HG02981 (cell line): ENCODE measurements around the gene PIEZO1.
"Not testable (repeated sequence)": the region's sequence is repeated elsewhere in the genome, so short reads cannot be mapped to it uniquely, and the experiment has no call there.

ENCODE experiments used
- ATAC-seq: cut with Tn5 transposase; IDR thresholded peaks from one replicate; pipeline ENCODE4 v1.9.1; 2021; ENCODE audit warnings: mild to moderate bottlenecking, moderate library complexity; ENCODE audit not compliant: unreplicated experiment

PIEZO1 gene

GRCh38 chr16:88785106-88785924 lies at the start of gene PIEZO1:
Gene PIEZO1 (minus strand): TSS chr16:88785220. CDS start chr16:88784964, 256 bp downstream.
- ATAC-seq: no peak

DNA sequence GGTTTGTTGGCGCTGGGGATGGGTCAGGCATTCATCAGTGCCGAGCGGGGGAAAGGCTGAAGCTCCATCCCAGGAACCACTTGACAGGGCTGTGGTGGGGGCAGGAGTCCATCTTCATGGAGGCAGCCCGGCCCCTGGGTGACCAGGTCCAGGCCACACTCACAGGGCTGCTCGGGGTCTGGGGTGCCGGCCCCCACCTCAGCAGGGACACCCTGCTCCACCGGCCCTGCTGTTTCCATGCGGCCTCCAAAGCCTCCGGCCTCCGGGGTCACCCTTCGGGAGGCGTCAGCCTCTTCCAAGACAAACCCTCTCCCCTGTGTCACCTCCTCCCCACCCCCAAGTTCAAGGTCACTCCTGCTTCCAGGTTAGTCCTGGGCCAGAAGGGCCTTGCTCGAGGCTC lies 49.6 kb upstream of the PIEZO1 start:
- no peak for ATAC-seq

- ATAC-seq: no peak
These were observed 48.1 kb upstream of the PIEZO1 start for GRCh38 chr16:88833086-88833485.

DNA sequence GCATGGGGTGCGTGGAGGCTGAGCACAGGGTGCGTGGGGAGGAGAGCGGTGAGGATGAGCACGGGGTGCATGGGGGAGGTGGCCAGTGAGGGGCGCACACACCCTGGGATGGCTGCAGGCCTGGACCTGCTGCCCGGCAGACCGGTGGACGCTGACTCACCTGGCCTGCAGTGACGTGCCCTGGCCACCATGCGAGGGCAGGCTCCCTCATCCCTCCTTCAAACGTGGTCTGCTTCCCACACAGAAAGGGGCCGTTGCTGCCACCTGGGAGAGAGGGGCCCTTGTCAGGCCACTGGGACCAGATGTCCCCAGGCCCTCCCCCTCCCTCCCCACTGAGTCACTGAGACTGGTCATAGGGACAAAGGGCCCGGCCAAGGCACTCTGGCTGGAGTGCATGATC lies 46.8 kb upstream of the PIEZO1 start:
- no peak for ATAC-seq

- ATAC-seq: no peak
These were observed 45.8 kb upstream of the PIEZO1 start for GRCh38 chr16:88830783-88831182.

DNA sequence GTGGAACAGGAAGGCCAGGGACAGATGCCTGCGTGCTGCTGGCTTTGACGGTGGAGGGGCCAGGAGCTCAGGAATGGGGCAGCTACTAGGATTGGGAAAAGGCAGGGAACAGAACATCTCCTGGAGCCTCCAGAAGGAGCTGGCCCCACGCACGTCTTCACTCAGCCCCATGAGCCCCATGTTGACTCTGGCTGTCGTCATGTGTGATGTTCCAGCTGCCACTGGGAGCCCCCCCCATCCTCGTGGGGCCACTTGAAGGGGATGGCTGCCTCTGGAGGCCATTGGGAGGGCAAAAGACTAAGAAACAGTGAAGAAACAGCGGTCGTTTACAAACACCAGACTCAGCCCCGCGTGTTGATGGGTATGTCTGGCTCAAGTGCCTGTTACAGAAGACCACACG lies 45.2 kb upstream of the PIEZO1 start:
- no peak for ATAC-seq

DNA sequence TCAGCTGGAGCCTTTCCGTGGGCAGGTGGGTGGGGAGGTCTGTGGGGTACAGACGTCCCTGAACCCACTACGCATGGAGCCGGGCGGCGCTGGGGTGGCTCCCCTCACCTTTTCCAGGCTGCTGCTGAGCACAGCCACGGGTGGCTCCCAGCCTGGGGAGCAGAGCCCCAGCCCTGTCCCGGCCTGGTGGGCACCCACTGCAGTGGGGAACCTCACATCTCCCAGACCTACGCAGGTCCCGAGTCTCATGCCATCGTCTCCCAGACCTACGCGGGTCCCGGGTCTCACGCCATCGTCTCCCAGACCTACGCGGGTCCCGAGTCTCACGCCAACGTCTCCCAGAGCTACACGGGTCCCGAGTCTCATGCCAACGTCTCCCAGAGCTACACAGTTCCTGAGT lies 43.7 kb upstream of the PIEZO1 start:
- ATAC-seq: no peak

DNA sequence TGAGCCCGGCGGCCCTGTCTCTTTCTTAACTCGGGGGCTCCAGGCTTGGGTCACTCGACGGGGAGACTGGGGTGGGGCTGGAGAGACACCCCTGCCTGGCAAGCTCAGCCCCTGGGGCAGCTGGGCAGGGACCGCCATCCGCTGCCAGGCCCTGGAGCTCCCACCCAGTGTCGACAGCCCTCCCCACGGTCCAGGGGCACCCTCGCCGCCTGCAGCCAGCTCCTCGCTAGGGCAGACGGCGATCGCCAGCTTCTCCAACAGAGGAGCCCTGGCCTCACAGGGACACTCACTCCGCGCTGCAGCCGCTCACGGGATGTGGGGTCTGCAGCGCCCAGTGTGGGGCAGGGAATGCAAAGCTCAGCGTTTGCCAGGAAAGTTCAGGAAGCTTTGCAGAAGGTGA lies 42.7 kb upstream of the PIEZO1 start:
- ATAC-seq: no peak

GRCh38 chr16:88826070-88826840 lies 41.2 kb upstream of the PIEZO1 start:
- ATAC-seq: no peak

GRCh38 chr16:88825146-88825545 lies 40.1 kb upstream of the PIEZO1 start:
- ATAC-seq: no peak

- ATAC-seq: no peak
These were observed 39.4 kb upstream of the PIEZO1 start for GRCh38 chr16:88824256-88825077.

DNA sequence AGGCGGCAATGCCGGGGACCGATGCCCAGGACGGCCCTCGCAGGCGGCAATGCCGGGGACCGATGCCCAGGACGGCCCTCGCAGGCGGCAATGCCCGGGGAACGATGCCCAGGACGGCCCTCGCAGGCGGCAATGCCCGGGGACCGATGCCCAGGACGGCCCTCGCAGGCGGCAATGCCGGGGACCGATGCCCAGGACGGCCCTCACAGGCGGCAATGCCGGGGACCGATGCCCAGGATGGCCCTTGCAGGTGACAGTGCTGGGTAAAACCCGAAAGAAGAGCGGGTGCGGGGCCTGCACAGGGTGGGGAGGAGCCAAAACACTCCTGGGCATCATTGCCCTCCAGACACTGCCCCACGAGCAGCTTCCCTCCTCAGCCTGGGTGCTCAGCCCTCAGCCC lies 38.6 kb upstream of the PIEZO1 start:
- ATAC-seq: not testable (repeated sequence)

DNA sequence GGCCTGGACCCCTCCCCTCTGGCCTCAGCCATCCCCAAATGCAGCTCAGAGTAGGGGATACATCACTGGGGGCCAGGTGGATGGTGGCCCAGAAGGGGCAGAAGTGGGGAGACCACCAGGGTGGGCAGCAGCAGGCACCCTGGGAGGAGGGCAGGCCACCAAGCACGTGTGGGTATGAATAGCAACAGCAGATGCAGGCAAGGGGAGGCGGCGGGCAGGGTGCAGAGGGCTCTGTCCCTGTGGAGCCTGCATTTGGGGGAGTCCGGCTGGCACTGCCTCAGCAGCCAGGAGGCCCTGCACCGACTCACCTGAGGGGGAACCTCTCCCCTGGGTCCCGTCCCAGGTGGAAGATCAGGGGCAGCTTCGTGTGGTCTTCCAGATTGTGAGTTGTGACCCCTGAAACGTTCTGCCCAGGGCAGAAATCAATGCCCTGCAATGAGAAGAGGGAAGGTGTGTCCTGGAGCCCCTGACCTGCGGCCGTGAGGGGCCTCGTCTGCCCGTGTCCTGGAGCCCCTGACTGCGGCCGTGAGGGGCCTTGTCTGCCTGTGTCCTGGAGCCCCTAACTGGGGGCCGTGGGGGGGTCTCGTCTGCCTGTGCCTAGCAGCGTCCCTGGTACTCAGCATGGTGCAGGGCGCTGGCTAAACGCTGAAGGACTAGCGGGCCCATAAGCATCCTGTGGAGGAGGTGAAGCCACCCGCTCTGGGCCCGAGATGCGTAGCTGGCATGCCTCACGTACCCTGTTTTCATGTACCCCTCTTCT lies 37.4 kb upstream of the PIEZO1 start:
- ATAC-seq: no peak

GRCh38 chr16:88821168-88821850 lies 36.3 kb upstream of the PIEZO1 start:
- no peak for ATAC-seq

- no peak for ATAC-seq
These were observed 35.5 kb upstream of the PIEZO1 start for GRCh38 chr16:88820385-88821025.

DNA sequence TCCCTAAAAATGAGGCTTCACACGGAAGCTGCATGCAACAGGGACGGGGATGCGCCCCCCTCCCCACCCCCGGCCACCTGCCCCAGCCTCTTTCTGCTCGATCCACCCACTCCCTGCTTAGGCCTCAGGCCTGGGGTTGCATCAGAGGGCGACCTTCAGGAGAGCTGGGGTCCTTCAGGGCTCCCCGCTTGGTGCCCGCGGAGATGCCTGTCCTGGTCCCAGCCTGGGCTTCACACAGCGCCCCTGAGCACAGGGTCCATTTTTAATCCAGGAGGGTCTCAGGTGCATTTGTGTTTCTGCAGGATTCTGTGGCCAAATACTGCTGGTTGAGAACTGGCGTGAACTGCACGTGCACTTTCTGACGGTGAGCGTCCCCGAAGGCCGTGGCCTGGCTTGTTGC lies 34.1 kb upstream of the PIEZO1 start:
- ATAC-seq: no peak

- no peak for ATAC-seq
These were observed 33.5 kb upstream of the PIEZO1 start for GRCh38 chr16:88818575-88818874.

DNA sequence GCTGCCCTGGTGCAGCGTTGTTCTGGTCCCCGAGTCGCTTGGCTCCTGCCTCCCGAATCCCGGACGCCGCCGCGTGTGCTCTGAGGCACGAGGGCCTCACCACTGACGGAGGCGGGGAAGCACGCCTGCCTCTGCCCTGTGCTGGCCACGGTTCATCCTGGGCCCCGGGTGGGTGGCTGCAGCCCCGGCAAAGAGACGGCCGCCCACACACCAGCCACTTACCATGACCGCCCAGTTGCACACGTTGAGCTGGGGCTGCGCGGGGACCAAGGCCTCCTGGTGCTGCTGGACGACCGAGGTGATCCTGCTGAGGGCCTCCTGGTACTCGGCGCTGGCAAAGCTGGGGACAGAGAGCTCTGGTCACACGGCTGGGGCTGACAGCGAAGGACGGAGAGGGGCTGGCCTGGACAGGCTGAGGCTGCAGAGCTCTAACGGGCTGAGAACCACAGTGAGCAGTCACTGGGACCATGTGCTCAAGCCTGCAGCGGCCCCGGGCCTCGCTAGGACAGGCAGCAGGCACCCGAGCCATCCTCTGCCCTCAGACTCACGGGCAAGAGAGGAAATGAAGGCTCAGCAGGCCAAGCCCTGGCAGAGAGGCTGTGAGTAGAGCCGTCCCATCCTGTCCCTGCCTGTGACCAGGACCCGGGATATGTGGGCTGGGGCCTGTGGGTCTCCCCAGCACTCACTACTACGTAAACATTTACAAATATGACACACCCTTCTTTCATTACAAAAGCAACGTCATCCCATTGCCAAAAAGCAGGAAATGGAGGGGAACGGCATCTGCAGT lies 33.0 kb upstream of the PIEZO1 start:
- no peak for ATAC-seq
